GM21515 (cell line): ENCODE measurements around the gene C5orf34.
"Not testable (repeated sequence)": the region's sequence is repeated elsewhere in the genome, so short reads cannot be mapped to it uniquely, and the experiment has no call there.

Experiments used
- ATAC-seq: cut with Tn5 transposase; IDR thresholded peaks from one replicate; pipeline ENCODE4 v1.9.1; 2021; ENCODE audit not compliant: unreplicated experiment

The C5orf34 gene

DNA sequence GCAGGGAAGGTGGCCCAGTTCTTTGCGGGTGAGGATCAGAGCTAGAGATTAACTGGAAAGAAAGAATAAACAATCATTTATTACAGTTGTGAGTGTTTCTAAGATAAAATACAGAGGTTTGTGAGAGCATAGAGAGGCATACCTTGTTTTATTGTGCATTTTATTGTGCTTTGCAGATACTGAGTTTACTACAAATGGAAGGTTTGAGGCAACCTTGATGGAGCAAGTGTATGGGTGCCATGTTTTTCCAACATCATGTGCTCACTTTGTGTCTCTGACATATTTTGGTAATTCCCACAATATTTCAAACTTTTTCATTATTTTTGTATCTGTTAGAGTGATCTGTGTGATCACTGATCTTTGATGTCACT, 715 bp upstream of the C5orf34 start:
- ATAC-seq: no peak

- peak; percentile 33 for ATAC-seq
Observed at GRCh38 chr5:43514471-43514815, 505 bp downstream of the C5orf34 start.

- ATAC-seq: no peak
Observed at GRCh38 chr5:43514025-43514424, 923 bp downstream of the C5orf34 start.

DNA sequence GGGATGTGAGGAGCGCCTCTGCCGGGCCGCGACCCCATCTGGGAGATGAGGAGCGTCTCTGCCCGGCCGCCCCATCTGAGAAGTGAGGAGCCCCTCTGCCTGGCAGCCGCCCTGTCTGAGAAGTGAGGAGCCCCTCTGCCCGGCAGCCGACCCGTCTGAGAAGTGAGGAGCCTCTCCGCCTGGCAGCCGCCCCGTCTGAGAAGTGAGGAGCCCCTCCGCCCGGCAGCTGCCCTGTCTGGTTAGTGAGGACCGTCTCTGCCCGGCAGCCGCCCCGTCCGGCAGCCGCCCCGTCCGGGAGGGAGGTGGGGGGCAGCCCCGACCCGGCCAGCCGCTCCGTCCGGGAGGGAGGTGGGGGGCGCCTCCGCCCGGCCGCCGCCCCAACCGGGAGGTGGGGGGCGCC, 3.9 kb downstream of the C5orf34 start:
- not testable (repeated sequence) for ATAC-seq

GRCh38 chr5:43498581-43498980, 16.4 kb downstream of the C5orf34 start:
- ATAC-seq: no peak

DNA sequence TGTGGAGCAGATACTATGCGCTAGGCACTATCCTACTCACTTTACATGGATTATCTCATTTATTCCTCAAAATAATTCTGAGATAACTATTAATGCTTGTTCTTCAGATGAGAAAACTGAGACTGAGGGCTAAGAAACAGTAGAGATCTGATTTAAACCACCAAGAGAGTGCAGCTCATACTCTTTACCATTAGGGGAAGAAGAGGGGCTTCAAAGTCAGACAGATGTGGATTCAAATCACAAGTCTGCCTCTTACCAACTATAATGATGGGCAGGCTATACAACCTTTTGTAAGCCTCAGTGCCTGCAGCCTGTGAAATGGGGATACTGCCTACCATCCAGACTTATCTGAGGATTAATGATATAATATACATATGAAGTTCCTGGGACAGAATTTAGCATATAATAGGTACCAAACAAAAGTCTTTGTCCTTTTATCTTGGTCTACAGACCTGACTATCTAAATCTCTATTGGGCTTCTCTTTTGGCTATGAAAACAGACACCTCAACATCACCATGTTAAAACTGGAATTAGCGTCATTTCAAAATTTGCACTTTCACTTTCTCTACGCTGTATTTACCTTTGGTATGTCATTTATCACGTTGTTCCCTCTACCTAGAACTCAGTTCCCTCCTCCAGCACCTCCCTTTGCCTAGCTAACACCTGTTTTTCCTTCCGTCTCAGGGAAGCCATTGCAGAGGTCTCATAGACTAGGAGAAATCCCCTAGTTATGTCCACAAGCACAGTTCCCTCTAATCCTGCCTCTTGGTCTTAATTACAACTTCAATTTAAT, 17.4 kb downstream of the C5orf34 start:
- no peak for ATAC-seq

- no peak for ATAC-seq
Observed at GRCh38 chr5:43491326-43491725, 23.6 kb downstream of the C5orf34 start.

GRCh38 chr5:43486353-43486752, 28.6 kb downstream of the C5orf34 start:
- ATAC-seq: no peak

GRCh38 chr5:43485406-43485805, 29.5 kb downstream of the C5orf34 start:
- ATAC-seq: no peak

DNA sequence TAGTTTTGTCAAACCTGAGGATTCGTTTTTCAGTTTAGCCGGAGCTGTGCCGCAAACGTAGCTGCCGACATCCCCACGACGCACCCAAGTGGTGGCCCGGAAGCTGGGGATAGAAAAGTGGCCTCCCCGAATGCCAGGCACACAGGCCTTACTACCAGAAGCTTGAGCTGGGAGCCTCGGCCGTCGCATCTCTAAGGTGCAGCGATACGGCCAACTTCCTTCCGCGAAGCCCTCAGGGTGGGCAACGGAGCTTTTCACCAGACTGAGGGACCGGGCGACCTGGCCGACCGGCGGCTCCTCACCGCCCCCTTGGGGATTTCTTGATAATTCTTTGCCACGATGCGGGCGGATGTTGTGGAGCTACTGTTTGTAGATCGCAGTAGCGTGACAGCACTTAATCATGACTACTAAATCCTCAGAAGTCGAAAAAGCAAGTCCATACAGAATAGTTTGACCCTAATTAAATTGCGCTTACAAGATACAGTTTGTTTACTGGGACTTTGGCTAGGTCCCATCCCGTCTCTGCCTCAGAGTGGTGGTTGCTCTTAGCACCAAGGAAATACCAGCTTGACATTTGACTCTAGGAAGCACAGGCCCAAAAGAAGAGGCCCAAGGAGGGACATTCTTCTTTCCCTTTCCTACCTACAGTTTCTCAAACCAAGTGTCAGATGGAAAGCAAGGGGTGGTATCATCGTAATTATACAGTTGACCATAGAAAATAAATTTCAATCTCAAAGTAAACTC, 30.7 kb downstream of the C5orf34 start:
- peak; percentile 67 for ATAC-seq

DNA sequence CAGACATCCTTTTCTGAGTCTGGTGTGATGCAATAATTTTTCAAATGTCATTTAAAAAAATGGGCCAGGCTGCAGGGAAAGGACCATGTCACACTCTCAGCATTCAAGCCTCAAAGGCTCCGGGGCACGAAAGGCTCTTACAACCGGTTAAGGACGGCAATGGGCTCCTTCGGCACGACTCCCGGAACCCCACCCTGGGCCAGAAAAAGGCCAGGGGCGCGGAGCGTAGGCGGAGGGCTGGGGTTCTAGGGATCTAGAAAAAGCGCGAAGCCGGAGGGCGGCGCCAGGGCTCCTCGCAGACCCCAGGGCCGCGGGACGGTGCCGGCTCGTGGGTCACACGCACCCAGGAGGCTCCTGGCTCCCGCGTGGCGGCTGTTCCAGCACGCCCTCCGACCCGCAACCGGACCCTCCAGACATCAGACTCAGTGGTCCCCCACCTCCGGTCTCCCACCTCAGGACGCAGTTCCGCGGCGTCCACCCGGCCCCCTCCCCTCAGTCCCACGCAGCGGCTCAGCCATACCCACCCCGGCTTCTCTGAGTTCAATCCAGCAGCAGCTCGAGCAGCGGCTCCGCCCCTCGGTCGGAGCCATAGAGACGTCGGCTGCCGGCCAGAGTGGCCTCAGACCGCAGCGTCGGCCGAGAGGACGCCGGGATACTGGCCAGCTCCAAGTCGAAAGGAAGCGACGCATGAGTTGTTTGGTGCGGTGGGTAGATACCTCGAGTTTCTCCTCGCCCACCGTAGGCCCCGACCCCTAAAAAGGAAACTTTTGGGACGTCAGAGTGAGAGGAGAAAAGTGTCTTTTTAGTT, 31.4 kb downstream of the C5orf34 start, which contains the start of gene TMEM267:
TSS of gene TMEM267 (minus strand) at position 568 of the 808 bp plus-strand sequence. CDS start 29,896 bp downstream, outside the sequence.
- ATAC-seq: peak; percentile 91

- no peak for ATAC-seq
Observed at GRCh38 chr5:43482490-43483297, 32.3 kb downstream of the C5orf34 start.

DNA sequence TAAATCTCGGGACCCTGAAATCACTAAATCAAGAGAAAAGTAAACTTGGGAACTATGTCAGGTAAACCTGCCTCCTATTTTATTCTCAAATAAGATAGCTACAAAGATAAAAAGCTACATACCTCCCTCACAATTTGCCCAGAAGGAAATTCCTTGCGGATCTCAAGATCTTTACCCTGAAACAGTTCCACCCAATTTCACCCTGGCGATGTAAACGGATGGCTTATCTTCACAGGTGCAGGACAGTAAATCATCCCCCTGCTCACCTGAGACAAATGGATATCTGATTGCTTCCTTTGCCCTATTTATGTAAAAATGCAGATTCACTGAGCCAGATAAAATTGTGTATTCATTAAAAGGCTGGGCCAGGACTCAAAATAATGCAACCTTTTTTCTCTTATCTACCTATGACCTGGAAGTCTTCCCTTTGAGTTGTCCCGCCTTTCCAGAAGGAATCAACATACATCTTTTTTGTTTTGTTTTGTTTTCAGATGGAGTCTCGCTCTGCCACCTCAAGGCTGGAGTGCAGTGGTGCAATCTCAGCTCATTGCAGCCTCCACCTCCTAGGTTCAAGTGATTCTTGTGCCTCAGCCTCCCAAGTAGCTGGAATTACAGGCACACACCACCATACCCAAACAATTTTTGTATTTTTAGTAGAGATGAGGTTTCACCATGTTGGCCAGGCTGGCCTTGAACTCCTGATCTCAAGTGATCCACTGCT, 45.1 kb downstream of the C5orf34 start:
- no peak for ATAC-seq

DNA sequence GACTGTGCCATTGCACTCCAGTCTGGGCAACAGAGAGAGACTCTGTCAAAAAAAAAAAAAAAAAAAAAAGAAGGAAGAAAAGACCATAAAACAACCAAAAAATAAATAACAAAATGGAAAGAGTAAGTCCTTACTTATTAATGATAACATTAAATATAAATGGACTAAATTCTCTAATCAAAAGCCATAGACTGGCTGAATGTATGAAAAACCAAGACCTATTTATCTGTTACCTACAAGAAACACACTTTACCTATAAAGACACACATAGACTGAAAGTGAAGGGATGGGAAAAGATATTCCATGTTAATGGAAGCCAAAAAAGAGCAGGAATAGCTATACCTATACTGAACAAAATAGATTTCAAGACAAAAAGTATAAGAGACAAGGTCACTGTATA, 47.8 kb downstream of the C5orf34 start:
- no peak for ATAC-seq

GRCh38 chr5:43465455-43465854, 49.5 kb downstream of the C5orf34 start:
- not testable (repeated sequence) for ATAC-seq

DNA sequence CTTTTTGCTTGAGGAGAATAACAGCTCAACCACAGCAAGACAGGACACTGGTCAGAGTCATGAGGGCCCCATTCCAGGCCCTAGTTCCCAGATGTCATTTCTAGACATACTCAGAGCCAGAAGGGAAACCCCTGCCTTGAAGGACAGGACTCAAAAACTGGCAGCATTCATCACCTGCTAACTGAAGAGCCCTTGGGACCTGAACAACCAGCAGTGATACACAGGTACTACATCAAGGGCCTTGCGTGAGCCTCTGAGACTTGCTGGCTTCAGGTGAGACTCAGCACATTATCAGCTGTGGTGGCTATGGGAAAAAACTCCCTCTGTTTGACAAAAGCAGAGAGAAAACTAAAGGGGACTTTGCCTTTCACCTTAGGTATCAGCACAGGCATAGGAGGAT, 53.9 kb downstream of the C5orf34 start:
- no peak for ATAC-seq

DNA sequence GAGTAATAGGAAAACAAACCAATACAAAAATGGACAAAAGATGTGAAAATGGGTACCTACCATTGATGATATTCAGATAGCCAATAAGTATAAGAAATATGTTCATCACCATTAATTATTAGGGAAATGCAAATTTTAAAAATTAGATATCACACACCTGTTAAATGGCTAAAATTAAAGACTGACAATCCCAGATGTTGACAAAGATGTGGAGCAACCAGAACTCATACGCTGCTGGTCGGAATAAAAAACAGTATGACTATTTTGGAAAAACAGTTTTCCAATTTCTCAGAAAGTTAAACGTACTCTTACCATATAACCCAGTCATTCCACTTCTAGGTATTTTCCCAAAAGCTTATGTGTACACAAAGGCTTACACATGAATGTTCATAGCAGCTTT, 58.4 kb downstream of the C5orf34 start:
- no peak for ATAC-seq

DNA sequence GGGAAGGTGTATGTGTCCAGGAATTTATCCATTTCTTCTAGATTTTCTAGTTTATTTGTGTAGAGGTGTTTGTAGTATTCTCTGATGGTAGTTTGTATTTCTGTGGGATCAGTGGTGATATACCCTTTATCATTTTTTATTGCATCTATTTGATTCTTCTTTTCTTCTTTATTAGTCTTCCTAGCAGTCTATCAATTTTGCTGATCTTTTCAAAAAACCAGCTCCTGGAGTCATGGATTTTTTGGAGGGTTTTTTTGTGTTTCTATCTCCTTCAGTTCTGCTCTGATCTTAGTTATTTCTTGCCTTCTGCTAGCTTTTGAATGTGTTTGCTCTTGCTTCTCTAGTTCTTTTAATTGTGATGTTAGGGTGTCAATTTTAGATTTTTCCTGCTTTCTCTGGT, 73.4 kb downstream of the C5orf34 start:
- not testable (repeated sequence) for ATAC-seq

- no peak for ATAC-seq
Observed at GRCh38 chr5:43437062-43437660, 77.8 kb downstream of the C5orf34 start.
